ENCODE results near the gene CAMK1G.

DNA sequence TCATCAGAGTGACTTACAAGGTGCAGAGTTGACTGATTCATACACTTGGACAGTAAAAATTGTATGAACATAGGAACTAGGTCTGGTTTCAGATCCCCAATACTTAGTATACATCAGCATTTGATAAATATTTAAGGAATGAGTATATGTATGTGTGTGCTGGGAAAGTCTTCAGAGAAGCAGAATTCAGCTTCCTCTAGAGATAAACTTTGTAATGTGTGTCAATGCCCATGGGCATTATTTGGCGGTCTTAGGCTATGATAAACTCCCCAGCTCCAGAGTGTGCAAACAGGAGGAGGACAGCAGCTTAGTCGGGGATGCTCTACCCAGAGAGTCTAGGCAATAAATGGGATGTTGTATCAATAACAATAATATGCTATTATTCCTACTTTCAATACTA, 2.9 kb upstream of the CAMK1G start:
- no peak for TF ChIP-seq EZH2 (IDR thresholded peaks at IDR 0.05; ENCODE audit: borderline replicate concordance, insufficient read depth, low read length, poor library complexity, severe bottlenecking)
- TF ChIP-seq, protein P1, sequence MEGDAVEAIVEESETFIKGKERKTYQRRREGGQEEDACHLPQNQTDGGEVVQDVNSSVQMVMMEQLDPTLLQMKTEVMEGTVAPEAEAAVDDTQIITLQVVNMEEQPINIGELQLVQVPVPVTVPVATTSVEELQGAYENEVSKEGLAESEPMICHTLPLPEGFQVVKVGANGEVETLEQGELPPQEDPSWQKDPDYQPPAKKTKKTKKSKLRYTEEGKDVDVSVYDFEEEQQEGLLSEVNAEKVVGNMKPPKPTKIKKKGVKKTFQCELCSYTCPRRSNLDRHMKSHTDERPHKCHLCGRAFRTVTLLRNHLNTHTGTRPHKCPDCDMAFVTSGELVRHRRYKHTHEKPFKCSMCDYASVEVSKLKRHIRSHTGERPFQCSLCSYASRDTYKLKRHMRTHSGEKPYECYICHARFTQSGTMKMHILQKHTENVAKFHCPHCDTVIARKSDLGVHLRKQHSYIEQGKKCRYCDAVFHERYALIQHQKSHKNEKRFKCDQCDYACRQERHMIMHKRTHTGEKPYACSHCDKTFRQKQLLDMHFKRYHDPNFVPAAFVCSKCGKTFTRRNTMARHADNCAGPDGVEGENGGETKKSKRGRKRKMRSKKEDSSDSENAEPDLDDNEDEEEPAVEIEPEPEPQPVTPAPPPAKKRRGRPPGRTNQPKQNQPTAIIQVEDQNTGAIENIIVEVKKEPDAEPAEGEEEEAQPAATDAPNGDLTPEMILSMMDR (IDR thresholded peaks at IDR 0.05; ENCODE audit: poor library complexity, severe bottlenecking), result no peak
- TF ChIP-seq SMC3 (conservative IDR thresholded peaks at IDR 0.05; ENCODE audit: poor library complexity), result no peak
- no peak for TF ChIP-seq EP300 (conservative IDR thresholded peaks at IDR 0.05; ENCODE audit: poor library complexity, severe bottlenecking)
- no peak for TF ChIP-seq POLR2AphosphoS5 (IDR thresholded peaks at IDR 0.05)
- TF ChIP-seq, protein P2, sequence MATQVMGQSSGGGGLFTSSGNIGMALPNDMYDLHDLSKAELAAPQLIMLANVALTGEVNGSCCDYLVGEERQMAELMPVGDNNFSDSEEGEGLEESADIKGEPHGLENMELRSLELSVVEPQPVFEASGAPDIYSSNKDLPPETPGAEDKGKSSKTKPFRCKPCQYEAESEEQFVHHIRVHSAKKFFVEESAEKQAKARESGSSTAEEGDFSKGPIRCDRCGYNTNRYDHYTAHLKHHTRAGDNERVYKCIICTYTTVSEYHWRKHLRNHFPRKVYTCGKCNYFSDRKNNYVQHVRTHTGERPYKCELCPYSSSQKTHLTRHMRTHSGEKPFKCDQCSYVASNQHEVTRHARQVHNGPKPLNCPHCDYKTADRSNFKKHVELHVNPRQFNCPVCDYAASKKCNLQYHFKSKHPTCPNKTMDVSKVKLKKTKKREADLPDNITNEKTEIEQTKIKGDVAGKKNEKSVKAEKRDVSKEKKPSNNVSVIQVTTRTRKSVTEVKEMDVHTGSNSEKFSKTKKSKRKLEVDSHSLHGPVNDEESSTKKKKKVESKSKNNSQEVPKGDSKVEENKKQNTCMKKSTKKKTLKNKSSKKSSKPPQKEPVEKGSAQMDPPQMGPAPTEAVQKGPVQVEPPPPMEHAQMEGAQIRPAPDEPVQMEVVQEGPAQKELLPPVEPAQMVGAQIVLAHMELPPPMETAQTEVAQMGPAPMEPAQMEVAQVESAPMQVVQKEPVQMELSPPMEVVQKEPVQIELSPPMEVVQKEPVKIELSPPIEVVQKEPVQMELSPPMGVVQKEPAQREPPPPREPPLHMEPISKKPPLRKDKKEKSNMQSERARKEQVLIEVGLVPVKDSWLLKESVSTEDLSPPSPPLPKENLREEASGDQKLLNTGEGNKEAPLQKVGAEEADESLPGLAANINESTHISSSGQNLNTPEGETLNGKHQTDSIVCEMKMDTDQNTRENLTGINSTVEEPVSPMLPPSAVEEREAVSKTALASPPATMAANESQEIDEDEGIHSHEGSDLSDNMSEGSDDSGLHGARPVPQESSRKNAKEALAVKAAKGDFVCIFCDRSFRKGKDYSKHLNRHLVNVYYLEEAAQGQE (IDR thresholded peaks at IDR 0.05; ENCODE audit: borderline replicate concordance), result no peak
